ENCODE data around the gene SNUPN. TPM values are rescaled to one million over a fixed set of nuclear protein-coding genes. Genes with fewer than 3 reads are reported as not detected.

Gene SNUPN
- total and polyA plus RNA-seq, 2 of the 8 experiments (the other 6 are each of a cell fraction or from before 2014, with no cell fraction given): 13.3 to 28.2 TPM

DNA sequence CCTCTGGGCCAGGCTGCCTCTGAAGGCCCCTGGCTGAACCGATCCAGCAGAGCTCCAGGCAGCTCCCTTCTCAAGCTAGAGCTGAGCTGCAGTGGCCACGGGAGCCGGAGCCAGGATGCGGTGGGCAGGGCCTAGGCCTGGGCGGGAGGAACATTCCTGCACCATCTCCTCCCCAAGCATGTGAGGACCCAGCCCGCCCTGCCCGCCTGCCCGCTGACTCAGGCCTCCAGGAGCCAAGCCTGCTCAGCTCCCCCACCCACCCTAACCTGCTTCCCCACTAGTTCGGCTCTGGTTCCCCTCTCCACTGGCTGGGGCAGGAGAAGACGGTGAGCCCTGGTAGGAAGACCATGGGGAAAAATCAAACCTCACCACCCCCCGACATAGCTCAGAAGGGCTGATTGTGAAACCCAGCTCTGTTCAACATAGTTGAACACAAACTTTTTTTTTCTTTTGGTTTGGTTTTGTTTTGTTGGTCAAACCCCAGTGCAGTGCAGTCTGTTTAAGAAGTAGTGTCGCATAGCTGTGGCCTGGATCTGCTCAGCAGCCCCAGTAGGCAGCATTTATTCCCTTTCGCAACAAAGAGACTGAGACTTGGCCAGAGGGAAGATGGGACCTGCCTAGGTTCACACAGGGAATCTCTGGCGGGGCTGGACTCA is 35.7 kb upstream of the SNUPN start:
- ChIA-PET POLR2A (ENCODE audit: partially characterized antibody) (interaction anchor here (0.6 to 1.9 kb wide), 7 partner anchors 12 to 293 kb away, joined by 3 to 10 read pairs (median 5); partner anchors contain the start of genes IMP3, MAN2C1, SIN3A and SNX33), CTCF (ENCODE audit: partially characterized antibody) (interaction anchor here (0.5 to 2.1 kb wide), 13 partner anchors 9 to 1345 kb away, joined by 3 to 14 read pairs (median 5); partner anchors contain the start of gene SNX33)
- Histone ChIP-seq H2BK20ac (ENCODE audit: low read length) (no peak overlapping the region), H3K4me1 (replicated peaks in 1 of 4; ENCODE audit: control insufficient read depth in 3 of 4, insufficient read depth in 4 of 4, low read length in 3 of 4) (peaks cover 0 to 6% (median 2%) of the 10 kb centered on the region in 4 experiments; a peak in 2 of 7 replicates), H2AK5ac (ENCODE audit: low read depth, low read length) (no peak overlapping the region), H3K4me2 (ENCODE audit: insufficient read depth in 1 of 2, low read depth in 2 of 2, low read length in 2 of 2) (no peak overlapping the region), H3K23me2 (ENCODE audit: low read depth, low read length) (no peaks in the 10 kb centered on the region; the same call in 1 of the 2 replicates), H4K20me1 (replicated peaks in 1 of 2; ENCODE audit: control insufficient read depth in 1 of 2, insufficient read depth in 2 of 2, low read length in 2 of 2) (peaks cover 4 to 22% of the 10 kb centered on the region in 2 experiments), H3K18ac (ENCODE audit: extremely low read depth, low read length) (no peak overlapping the region), H3K27me3 (replicated peaks in 1 of 4; ENCODE audit: control insufficient read depth in 3 of 4, extremely low read depth in 1 of 4, insufficient read depth in 3 of 4, low read length in 3 of 4) (peaks cover 0 to 3% (median 0%) of the 10 kb centered on the region in 4 experiments; a peak in 1 of 7 replicates), H4K91ac (replicated peaks; ENCODE audit: insufficient read length, low read length) (no peak overlapping the region), H2BK15ac (ENCODE audit: low read length) (no peak overlapping the region), H3K4me3 (ENCODE audit: extremely low read depth in 1 of 4, insufficient read depth in 2 of 4, low read depth in 3 of 4, low read length in 4 of 4) (no peak overlapping the region), H4K8ac (ENCODE audit: extremely low read depth, insufficient read depth, low read length) (no peak overlapping the region), H4K5ac (ENCODE audit: insufficient read length, low read depth, low read length) (no peak overlapping the region), H3K36me3 (ENCODE audit: control insufficient read depth in 2 of 4, insufficient read depth in 4 of 4, low read length in 3 of 4) (0 out of 8 replicates have a peak, but pooled peaks cover 0 to 4% (median 0%) of the 10 kb centered on the region in 4 experiments), H2BK5ac (ENCODE audit: low read depth, low read length) (no peak overlapping the region), H3K79me1 (ENCODE audit: low read depth, low read length) (peaks cover 4% of the 10 kb centered on the region; the same call in 1 of the 2 replicates), H3K79me2 (ENCODE audit: control insufficient read depth in 1 of 2, insufficient read depth in 2 of 2, low read length in 2 of 2) (no peaks in the 10 kb centered on the region; a peak in 1 of 4 replicates), H3K23ac (ENCODE audit: insufficient read length) (no peak overlapping the region), H2BK120ac (replicated peaks; ENCODE audit: low read depth, low read length) (no peak overlapping the region), H2AFZ (ENCODE audit: low read length) (no peak overlapping the region), H3K14ac (ENCODE audit: insufficient read length) (no peak overlapping the region), H3K9me3 (ENCODE audit: insufficient read depth in 2 of 2, low read depth in 1 of 2, low read length in 1 of 2) (no peaks in the 10 kb centered on the region), H3K56ac (replicated peaks; ENCODE audit: insufficient read length, low read depth, low read length) (no peak overlapping the region), H3K4ac (replicated peaks; ENCODE audit: insufficient read length, low read depth, low read length) (no peak overlapping the region), H3K9ac (replicated peaks in 1 of 4; ENCODE audit: extremely low read depth in 1 of 4, low read depth in 3 of 4, low read length in 3 of 4) (no peak overlapping the region), H2BK12ac (ENCODE audit: low read depth, low read length) (no peak overlapping the region), H3K27ac (ENCODE audit: low read depth, low read length) (no peak overlapping the region)
- FAIRE-seq (no peak), DNase-seq (ENCODE audit: low read depth in 1 of 2, low spot score in 2 of 2) (peak; percentile 36 to 64)
- 88% methylated on average over 7 of the region's 14 CpGs; no CpG with 5 or more reads in 1 of the 2 experiments for WGBS, 2 experiments (ENCODE audit: extremely low coverage in 1 of 2, insufficient coverage in 1 of 2, insufficient read length in 1 of 2, insufficient replicate concordance in 2 of 2, low coverage in 1 of 2, low lambda C conversion rate in 2 of 2, missing lambda C conversion rate in 1 of 2)
- TF ChIP-seq RFX5 (IDR thresholded peaks at IDR 0.05; ENCODE audit: borderline replicate concordance, low read depth, low read length): no peak
- no peak for TF ChIP-seq SIX5 (IDR thresholded peaks at IDR 0.05; ENCODE audit: low read depth, low read length)
- TF ChIP-seq ZNF274 (IDR thresholded peaks at IDR 0.05; ENCODE audit: borderline replicate concordance, extremely low read depth, low read length): no peak
- TF ChIP-seq EZH2 (IDR thresholded peaks at IDR 0.05; ENCODE audit: low read depth, low read length, severe bottlenecking): no peak
- no peak for TF ChIP-seq TBP (IDR thresholded peaks at IDR 0.05; ENCODE audit: low read depth, low read length)
- TF ChIP-seq TEAD4 (IDR thresholded peaks at IDR 0.05; ENCODE audit: low read depth, low read length): peak; percentile 63
- no peak for TF ChIP-seq RBBP5 (IDR thresholded peaks at IDR 0.05; ENCODE audit: borderline replicate concordance, low read depth, low read length)
- no peak for TF ChIP-seq CBX8 (IDR thresholded peaks at IDR 0.05; ENCODE audit: borderline replicate concordance, low read depth, low read length)
- TF ChIP-seq TAF1 (IDR thresholded peaks at IDR 0.05; ENCODE audit: low read depth, low read length): 0 out of 2 replicates have a peak, but pooled peaks have one; percentile 36
- TF ChIP-seq FOSL1 (IDR thresholded peaks at IDR 0.05; ENCODE audit: insufficient read depth, low read depth, low read length): no peak
- TF ChIP-seq SAP30 (IDR thresholded peaks at IDR 0.05; ENCODE audit: insufficient read depth, insufficient replicate concordance, low read length): no peak
- TF ChIP-seq KDM4A (IDR thresholded peaks at IDR 0.05; ENCODE audit: low read depth, low read length, severe bottlenecking): no peak

Data from H1 (cell line).